NCI-H82 treated with DMSO at 0.1 percent for 48 hours (cell line): Measurements from ENCODE around the gene KIAA0040.

Experiments used
- DNase-seq: peaks from one replicate; lab custom pipeline; 2025; ENCODE audit not compliant: unreplicated experiment; lab: John Stamatoyannopoulos, UW

Gene KIAA0040

DNA sequence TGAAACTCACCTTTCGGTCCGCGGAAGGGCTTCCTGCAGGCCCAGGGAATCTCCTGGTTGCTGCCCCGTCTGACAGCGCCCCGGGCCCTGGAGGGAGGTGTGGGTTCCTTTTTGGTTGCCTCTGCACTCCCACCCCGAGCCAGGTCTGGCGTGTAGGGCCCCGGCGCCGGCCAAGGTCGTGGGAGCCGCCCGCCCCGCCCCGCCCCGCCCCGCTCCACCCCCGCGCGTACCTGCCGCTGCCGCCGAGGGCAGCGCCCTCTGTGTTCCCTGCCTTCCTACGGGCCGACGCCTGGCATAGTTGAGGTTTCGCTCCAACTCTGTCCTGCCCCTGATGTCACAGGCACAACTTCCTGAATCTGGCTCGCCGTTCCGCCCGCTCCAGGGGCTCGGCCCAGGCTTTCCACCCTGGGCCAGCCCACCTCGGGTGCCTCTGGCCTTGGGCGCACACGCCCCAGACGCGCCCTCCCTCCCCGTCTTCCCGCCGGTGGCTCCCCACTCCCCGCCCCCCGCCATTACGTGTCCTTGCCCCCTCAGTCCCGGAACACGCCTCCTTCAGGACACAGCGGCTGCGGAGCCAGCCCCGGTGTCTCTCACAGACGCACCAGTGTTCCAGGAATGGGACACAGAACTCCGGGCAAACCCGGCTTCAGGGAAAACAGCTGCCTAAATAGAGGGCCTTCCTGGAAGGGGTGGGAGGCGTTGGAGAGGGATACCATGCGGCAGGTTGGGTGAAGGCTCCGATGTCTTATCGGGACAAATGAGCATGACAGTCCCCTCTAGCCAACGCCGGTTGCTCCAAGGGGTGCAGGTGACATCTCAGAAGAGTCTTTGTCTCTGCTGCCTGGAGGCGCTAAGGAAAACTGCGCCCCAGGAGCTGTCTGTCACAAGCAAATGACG, at the start of gene KIAA0040:
KIAA0040 (minus strand) TSS at position 147 of the 897 bp plus-strand sequence. CDS start 31,763 bp downstream, outside the sequence.
- peak; percentile 63 for DNase-seq

DNA sequence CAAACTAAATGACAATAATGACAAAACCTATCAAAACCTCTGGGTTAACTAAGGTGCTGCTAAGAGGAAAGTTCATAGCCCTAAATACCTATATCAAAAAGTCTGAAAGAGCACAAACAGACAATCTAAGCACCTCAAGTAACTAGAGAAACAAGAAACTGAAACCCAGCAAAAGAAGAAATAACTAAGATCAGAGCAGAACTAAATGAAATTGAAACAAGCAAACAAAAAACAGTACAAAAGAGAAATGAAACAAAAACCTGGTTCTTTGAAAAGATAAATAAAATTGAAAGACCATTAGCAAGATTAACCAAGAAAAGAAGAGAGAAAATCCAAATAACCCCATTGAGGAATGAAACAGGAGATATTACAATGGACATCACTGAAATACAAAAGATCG, 44.8 kb upstream of the KIAA0040 start:
- no peak for DNase-seq

DNA sequence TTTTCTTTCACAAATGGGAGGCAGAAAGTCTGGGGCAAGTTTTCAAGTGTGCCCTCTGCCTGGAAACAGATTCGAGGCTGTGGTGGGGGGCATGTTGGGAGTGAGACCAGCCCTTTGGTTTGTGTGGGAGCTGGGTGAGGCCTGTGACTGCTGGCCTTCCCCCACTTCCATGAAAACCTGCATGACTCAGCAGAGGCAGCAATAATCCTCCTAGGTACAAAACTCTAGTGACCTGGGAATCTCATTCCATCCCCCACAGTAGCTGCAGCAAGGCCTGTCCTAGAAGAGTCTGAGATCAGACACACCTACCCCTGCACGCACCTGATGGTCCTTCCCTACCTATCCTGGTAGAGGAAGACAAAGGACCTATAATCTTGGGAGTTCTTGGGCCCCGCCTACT, 42.1 kb upstream of the KIAA0040 start:
- DNase-seq, result no peak

DNA sequence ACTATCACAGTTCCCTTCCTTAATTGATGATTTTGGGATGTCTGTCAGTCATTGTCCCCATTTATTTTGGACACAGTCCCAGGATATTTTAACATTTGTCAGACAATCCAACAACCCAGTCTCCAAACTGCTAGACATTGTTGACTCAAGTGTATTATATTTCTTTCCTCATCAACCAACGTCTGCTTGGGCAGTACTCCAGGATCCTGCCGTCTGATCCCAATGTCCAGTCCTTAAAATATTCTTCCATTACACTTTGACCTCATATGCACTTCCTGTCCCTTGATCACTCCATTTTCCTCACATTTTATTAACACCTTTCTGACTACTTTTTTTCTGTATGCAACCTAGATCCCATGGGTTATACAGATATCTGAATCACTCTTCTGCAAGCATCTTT, 39.8 kb upstream of the KIAA0040 start:
- DNase-seq, result no peak

DNA sequence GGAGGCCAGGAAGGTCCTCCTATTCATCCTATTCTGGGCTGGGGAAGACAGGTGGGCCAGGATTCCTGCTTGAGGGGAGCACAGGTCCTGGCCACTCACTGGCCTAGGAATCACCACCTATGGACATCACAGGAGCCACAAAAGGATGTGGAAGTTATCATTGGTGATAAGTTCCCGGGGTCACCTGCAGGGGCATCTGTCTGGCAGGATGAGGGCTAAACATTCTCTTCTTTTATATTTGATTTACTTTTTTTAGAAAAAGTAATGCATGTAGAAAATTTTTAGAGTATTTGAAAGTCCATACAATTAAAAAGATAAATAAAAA, 33.2 kb upstream of the KIAA0040 start:
- DNase-seq, result no peak

DNA sequence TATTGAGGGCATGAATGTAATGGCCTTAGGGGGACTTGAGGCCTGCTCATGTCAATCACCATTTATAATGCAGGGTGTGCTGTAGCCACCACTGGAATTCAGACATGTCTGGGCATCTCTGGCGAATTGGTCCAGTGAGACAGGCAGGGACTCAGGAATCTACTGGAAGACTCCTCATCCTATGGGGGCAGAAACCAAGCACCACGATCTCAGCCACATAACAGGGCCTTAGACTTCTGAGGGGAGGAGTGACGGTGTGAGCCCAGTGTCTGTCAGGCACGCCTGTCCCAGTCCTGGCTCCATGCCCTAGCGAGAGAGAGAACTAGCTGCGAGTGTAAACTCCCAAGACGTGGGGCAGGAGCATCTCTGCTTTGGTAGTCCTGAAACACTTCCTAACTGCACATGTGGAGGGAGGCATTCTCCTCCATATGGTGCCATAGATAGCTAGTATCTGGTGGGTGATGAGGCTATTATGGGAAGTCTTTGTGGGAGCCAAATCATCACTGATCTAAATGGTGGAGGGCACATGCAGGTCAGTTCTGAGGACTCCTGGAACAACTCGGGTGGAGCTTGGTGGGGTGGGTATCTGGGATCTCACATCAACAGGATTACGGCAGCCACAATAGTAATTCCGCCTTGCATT, 29.8 kb upstream of the KIAA0040 start:
- no peak for DNase-seq

DNA sequence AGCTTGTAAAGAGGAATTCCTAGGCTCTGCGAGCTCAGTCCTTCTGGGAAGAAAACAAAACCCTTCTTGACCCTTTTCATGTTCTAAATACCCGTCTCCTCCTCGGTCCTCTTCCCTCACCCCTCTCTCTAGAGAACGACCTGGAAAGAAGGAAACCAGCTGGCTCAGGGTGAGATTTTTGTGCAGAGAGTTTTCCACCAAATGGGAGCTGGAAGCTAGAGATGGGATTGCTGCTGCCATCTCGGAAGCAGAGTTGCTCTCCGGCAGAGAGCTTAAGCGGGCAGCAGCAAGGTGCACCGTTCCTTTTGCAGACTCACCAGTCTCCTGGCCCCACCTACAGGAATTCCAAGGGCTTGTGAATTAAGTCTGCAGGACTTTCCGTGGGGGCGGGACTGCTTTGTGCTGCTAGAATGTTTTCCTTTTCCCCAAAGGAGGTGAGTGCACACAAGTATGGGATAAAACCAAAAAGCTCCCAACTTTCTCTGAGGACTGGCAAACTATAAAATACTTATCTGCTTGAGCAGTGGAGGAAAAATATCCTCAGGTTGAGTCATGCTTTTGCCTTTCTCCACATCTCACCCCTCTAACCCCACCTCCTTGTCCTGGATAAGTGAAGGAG, 29.1 kb upstream of the KIAA0040 start:
- no peak for DNase-seq

DNA sequence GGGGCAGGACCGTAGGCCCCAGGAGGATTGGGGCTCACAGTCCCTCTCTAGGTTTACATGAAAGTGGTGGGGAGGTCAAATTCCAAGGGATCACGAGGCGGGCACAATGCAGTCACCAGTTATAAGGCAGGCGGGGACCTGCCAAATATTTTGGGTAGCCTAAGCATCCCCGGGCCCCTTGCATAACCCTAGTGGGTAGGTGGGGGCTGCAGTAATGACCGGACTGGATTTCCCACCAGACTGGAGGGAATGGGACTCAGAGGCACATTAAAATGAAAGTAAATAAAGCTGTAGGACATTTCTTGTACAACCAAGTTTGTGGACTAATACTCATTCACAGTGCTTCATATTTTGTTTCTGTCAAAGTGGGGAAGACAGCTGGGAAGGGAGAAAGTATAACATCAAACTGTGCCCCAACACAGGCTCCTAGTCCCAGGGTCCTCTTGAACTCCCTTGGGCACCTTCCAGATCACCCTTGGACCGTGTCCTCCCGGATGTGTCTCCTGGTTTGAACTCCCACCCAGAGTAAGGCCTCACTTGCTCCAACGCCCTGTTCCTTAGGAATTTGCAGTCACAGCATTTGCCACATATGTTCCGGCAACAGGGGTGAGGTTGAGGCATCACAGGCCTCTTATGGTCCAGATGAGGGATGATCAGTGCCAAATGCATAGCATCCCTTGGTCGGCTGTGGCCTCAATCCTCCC, 28.4 kb upstream of the KIAA0040 start:
- DNase-seq, result no peak

DNA sequence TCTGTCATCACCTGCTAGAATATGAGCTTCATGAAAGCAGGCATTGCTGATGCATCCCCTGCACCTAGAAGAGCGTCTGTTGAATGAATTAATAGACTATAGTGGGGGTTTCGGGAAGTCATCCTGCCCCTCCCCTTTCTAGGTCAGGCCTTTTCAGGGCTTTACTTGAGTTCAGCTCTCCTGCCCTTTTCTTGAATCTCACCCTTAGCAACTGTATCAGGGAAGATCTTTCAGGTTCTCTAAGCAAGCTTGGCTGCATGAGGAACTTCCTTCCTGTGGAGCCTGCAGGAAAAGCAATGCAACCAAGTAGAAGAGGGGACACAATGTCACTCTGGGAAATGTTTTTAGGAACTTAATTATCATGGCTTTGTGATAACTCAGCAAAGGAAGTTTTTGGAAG, 27.2 kb upstream of the KIAA0040 start:
- DNase-seq, result no peak

DNA sequence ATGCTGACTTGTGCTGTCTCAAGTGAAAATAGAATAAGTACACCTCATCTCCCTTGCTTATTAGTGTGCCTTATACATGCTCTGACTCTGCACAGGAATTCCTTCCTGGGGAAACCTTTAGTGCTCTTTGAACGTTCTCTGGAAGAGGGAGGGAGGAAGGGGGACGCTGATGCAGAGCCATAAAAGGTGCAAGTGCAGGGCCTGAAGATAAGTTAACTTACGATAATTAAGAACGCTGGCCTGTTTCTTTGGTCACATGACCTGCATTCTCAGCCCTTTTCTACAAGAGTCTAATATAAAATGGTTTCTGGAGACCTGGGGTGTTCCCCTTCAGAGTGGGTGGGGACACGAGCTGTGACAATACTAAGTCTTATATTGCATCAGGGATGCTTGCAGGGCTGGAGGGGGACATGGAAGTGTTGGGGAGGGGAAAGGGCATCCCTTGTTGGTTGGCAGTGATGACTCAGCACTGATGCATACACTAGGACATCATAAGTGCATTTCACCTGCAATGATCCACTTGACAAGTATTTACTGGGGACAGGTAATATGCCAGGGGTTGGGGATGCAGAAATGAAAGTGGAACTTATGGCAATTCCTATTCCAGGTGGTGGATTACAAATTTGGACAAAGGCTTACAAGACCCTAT, 26.3 kb upstream of the KIAA0040 start:
- no peak for DNase-seq

DNA sequence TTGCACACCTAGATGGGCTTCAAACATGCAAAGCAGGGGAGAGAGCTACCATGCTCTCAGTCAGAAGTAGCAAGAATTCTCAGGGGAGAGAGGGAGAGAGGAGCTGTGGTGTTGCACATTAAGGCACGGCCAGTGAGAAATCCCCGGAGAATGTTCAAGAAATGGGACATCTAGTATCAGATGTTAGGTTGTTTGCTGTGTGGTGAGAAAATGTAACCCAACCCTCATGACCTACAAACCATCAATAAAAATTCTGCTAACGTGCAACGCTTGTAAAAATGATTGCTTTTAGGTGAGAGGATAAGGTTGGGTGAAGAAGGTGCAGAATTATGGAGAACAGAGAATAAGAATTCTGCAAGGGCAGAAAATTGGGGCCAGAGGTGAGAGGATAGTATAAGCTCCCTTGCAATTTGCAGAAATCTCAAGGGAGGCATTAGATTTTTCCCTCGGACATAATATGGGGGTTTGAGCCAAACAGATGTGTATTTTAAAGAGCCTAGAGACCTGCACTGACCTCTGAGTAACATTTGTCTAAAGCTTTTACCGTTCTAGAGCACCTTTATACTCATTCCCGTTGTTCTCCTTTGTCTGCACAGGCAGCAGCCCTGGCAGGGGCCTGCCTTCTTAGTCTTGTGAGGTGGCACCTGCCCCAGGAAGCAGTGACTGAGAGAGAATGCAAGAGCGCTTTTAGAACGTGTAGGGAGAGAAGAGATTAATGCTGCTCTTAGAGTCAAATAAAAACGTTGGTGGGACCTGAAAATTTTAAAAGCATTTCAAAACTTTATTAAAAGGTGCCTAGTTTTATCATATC, 25.4 kb upstream of the KIAA0040 start:
- no peak for DNase-seq

DNA sequence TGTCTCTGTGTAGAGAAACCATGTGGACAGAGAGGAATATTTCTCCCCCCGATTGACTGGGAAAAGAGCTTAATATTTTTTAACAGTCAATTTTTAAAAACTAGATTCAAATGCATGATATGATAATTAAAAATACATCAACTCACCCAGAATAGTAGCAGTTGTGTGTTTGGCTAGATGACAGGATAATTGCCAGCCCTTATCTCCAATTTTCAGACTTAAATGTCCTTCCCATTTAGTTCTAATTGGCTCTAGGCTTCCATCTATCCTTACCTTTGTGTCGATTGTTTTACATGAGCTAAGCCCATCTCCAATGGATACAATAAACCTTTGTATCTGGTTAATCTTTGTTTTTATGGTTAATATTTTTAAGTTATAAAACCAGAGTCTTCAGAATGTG, 23.9 kb upstream of the KIAA0040 start:
- no peak for DNase-seq

DNA sequence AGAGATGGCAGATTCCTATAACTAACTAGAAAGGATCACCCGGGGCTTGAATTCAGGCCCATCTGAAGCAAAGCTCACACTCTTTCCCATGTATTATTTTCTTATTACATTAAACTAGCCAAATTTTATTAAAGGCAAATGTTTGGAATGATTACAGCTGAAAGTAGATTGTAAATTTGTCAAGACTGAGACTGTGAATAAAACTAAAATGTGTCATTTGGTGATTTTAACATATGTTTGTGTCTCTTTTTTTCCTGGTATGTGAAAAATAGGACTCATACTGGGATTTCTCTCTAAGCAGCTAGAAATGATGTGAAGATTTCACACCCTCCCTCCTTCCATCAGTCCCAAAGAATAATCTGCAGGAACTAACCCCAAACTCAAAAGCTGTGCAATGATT, 19.1 kb upstream of the KIAA0040 start:
- DNase-seq, result no peak

DNA sequence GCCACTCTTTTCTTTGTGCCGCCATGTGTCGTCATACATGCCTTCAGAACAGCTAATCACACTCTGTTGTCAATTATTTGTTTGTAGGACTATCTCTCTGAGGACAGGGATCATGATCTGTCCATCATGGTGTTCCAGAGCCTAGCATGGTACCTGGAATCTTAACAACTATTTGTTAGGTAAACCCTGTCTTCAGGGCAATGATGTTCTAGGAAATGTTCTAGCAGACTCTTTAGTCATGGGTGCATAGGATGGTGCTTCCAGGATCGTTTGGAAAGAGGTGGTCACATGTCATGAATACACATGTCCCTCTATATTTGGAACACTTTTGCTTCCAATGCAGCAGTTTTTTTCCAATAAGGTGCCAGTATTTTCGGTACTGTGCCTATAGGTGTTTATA, 18.2 kb upstream of the KIAA0040 start:
- DNase-seq, result no peak

DNA sequence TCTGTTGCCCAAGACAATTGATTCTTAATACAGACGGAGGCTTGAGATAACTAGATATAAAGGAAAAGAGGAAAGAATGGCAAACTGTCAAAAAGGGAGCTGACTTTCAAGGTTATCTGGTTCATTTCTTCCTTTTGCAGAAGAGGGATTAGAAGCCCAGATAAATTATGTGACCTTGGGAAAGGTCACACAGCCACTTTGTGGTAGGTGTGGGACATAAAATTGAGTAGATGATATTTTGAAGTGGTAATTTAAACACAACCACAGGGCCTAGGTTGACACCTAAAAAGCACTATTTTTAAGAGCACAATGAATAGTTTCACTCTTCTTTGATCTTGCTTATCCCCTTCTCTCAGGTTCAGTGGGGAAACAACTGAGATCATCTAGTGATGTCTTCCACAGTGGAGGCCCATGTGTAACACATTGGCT, 16.9 kb upstream of the KIAA0040 start:
- DNase-seq, result no peak

DNA sequence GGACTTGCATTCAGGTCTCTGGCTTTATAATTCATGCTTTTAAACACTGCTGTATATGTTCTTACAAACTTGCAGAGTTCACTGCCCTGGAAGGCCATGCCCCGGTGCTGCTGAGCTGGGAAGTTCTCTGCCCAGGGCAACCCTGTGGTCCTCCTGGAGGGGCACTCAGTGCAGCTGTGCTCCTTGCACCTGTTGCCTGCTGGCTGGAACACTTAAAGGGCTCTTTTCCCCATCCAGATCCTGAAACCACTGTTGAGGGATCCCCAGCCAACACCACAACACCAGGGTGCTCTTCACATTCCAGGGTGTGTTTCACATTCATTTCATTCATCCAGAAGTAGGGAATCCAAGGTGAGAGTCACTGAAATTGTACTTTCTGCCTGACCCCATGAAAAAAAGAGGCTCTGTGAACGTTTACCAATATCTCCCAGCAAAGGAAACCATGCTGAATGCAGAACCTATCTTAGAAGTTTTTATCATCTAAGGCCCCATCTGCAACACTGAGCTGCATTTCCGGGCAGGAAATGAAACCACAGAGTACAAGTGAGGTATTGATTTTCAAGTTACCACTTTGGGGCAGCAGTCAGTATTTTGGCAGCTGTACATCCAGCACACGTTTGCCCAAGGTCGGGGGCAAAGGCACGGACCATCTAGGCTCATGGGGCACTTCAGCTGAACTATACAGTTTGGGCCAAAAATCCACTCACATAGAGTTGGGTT, 16.4 kb upstream of the KIAA0040 start:
- DNase-seq, result no peak

DNA sequence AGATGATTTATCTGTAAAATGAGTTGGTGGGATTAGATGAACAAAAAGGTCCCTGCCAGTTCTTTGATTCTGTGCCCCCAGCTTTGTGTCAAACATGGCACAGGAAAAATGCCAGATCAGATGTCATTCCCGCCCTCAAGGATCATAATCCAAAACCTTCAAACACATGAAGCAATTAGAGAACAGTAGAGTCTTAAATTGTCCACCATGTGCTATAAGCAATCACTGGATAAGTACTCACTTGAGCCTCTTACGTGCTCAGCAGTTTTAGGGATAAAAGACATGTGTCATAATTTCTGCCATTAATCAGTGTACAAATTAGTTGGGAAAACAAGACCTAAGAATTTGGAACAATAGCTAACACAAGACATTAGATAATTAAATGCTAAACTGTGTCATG, 15.4 kb upstream of the KIAA0040 start:
- DNase-seq, result peak; percentile 96

DNA sequence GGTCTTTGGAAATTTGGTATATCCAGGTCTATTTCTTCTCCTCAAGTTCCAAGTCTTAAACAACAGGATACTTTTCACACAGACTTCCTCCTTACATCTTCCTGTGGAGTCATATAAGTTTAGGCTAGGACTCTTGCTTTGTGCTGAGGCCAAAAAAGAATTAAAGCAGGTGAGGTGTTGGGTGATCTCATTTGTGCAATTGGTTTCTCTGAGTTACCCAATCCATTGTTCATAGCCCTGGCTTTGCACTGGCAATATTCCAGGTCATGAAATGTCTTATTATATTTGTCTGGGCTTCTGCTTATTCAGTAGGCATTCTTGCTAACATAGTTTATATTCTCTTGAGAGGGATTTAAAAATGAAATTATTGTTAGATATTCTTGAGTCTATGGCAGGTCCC, 14.1 kb upstream of the KIAA0040 start:
- no peak for DNase-seq

DNA sequence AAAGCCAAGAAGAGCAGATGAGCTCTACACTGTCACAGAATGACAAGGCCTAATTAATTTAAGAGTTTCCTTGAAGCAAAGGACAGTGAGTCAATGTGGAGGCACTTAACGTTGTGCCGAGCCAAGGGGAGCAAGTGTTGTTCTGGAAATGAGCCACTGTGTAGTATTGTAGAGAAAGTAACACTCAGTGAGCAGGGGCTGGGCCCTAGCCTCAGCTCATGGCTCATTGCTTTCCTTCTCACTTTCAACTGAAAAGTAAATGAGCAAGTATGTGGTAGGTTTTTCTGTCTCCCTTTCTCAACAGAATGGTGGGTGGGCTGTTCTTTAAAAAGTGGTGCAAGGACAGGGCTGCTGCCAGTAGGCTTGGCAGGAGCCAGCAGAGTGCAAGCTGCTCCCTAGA, 11.8 kb upstream of the KIAA0040 start:
- DNase-seq, result no peak
